Natural killer cell (primary cell): ENCODE results near the gene ZC3H7A. TPM values are rescaled to one million over a fixed set of nuclear protein-coding genes. Genes with fewer than 3 reads are reported as not detected.
A peak's percentile ranks its signal among the peaks of the same experiment; 100 is the strongest.

Experiments used
- ATAC-seq, 3 donors: fragments of 150-1000 bp in 2 of 3; fragments of 200-7000 bp in 1 of 3; cut with Tn5 transposase; 1 replicate in 1 of 3; 2 replicates in 2 of 3; pipeline ENCODE4 v1.10.0; 2021; ENCODE audit warnings: mild to moderate bottlenecking in 2 of 3, moderate library complexity in 2 of 3
- DNase-seq, 2 donors: peaks; one replicate each; pipeline versions ENCODE4 v3.0.0 to v3.0.0-alpha.2; 2013 to 2021; ENCODE audit warnings: mixed read lengths in 1 of 2
- H3K27ac ChIP-seq: one replicate; pipeline ENCODE4 v1.5.1; 2013; ENCODE audit warnings: mild to moderate bottlenecking, low read length
- H3K27me3 ChIP-seq: one replicate; pipeline ENCODE4 v1.6.1; 2013; ENCODE audit warnings: low read length; ENCODE audit not compliant: control insufficient read depth, insufficient read depth
- H3K36me3 ChIP-seq: one replicate; pipeline ENCODE4 v1.6.1; 2013; ENCODE audit warnings: low read length; ENCODE audit not compliant: control insufficient read depth, insufficient read depth
- H3K4me1 ChIP-seq: one replicate; pipeline ENCODE4 v1.6.1; 2013; ENCODE audit warnings: low read length; ENCODE audit not compliant: control insufficient read depth, insufficient read depth
- H3K4me3 ChIP-seq: one replicate; pipeline ENCODE4 v1.5.1; 2013; ENCODE audit warnings: low read length
- H3K9me3 ChIP-seq: one replicate; pipeline ENCODE4 v1.6.1; 2013; ENCODE audit warnings: low read length; ENCODE audit not compliant: control insufficient read depth, insufficient read depth
- H3K27ac Mint-ChIP-seq, 2 donors: one replicate each; pipeline ENCODE4 v1.8.0; 2022; ENCODE audit warnings: mild to moderate bottlenecking in 2 of 2, mixed read lengths in 2 of 2, moderate library complexity in 1 of 2
- H3K27me3 Mint-ChIP-seq, 2 donors: one replicate each; pipeline ENCODE4 v1.8.0; 2022; ENCODE audit warnings: low read depth in 2 of 2, mixed read lengths in 2 of 2
- H3K36me3 Mint-ChIP-seq: one replicate; pipeline ENCODE4 v1.8.0; 2022; ENCODE audit warnings: mixed read lengths
- H3K4me1 Mint-ChIP-seq, 2 donors: one replicate each; pipeline ENCODE4 v1.8.0; 2022; ENCODE audit warnings: mixed read lengths in 2 of 2
- H3K4me3 Mint-ChIP-seq: one replicate; pipeline ENCODE4 v1.8.0; 2022; ENCODE audit warnings: mild to moderate bottlenecking, moderate library complexity, mixed read lengths
- H3K9me3 Mint-ChIP-seq, 2 donors: one replicate each; pipeline ENCODE4 v1.8.0; 2022; ENCODE audit warnings: mixed read lengths in 2 of 2
- WGBS: methylation state at CpG from one replicate; pipeline ENCODE4 v1.1.7; 2013; ENCODE audit warnings: missing lambda C conversion rate; ENCODE audit not compliant: insufficient coverage; 5-methylcytosine and 5-hydroxymethylcytosine counted together
- intact Hi-C: fragments of 100-400 bp; cut with micrococcal nuclease; formaldehyde crosslinking; loops from one replicate; pipeline ENCODE4 v1.14.2; 2022
- total RNA-seq, 4 donors: library from RNA; stranded (reverse); fragments of 120-200 nt in 1 of 4; gene quantifications; one replicate each; pipeline versions ENCODE4 v1.2.3 to v1.2.4, GENCODE V29; 2013 to 2022
- TF ChIP-seq, protein P1 (sequence below): fragments of 200-600 bp; IDR thresholded peaks from one replicate; pipeline ENCODE4 v1.8.0; 2022; ENCODE audit warnings: antibody characterized with exemption

ZC3H7A gene
- total RNA-seq, 3 donors from 2014 or later (not counting 1 experiment from before 2014, with no cell fraction given) = 80.6 to 91.8 (median 84.6) TPM

DNA sequence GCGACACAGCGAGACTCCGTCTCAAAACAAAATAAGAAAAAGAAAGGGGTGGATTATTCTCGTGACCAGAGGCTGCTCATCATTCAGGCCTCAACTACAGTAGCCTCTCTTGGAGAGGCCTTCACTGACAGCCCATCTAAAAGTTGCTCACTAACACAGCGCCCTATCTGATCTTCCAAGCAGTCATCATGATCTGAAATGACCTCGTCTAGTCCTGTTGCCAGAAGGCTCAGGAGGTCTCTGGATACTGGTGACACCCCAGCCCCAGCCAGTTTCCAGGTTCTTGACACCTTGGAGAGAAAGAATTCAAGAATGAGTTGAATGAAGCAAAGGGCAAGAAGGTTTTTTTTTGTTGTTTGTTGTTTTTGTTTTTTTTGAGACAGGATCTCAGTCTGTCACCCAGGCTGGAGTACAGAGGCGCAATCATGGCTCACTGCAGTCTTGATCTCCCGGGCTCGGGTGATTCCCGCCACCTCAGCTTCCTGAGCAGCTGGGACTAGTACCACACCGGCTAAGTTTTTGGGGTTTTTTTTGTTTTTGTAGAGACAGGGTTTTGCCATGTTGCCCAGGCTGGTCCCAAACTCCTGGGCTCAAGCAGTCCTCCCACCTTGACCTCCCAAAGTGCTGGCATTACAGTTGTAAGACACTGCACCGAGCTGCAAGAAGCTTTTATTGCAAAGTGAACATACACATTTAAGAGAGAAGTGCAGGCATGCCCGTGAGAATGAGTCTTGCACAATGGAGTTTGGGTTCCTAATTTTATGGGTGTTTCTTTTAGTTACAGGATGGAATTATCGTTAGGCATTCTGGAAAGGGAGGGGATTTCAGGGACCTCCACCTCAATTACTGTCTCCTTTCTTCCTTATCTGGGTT lies 2.7 kb upstream of the ZC3H7A start:
- H3K9me3 Mint-ChIP-seq = no peaks in the 10 kb centered on the region
- H3K36me3 ChIP-seq = no peaks in the 10 kb centered on the region
- no peaks in the 10 kb centered on the region for H3K9me3 ChIP-seq
- H3K27me3 ChIP-seq = no peaks in the 10 kb centered on the region
- H3K4me1 Mint-ChIP-seq = peaks cover 36 to 42% of the 10 kb centered on the region in 2 donors
- H3K36me3 Mint-ChIP-seq = no peaks in the 10 kb centered on the region
- intact Hi-C loops = no loop called here
- WGBS = 62% methylated on average over 14 of the region's 14 CpGs
- H3K27me3 Mint-ChIP-seq = no peaks in the 10 kb centered on the region
- no peak for ATAC-seq
- TF ChIP-seq, protein P1, sequence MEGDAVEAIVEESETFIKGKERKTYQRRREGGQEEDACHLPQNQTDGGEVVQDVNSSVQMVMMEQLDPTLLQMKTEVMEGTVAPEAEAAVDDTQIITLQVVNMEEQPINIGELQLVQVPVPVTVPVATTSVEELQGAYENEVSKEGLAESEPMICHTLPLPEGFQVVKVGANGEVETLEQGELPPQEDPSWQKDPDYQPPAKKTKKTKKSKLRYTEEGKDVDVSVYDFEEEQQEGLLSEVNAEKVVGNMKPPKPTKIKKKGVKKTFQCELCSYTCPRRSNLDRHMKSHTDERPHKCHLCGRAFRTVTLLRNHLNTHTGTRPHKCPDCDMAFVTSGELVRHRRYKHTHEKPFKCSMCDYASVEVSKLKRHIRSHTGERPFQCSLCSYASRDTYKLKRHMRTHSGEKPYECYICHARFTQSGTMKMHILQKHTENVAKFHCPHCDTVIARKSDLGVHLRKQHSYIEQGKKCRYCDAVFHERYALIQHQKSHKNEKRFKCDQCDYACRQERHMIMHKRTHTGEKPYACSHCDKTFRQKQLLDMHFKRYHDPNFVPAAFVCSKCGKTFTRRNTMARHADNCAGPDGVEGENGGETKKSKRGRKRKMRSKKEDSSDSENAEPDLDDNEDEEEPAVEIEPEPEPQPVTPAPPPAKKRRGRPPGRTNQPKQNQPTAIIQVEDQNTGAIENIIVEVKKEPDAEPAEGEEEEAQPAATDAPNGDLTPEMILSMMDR = no peak
- H3K27ac Mint-ChIP-seq = peak overlapping the region; percentile 69 to 98
- no peak overlapping the region for H3K4me3 ChIP-seq
- peaks cover 38% of the 10 kb centered on the region for H3K4me1 ChIP-seq
- peak overlapping the region; percentile 42 for H3K4me3 Mint-ChIP-seq
- peak in 1 of 2 donors; percentile 73 for DNase-seq
- no peak overlapping the region for H3K27ac ChIP-seq

DNA sequence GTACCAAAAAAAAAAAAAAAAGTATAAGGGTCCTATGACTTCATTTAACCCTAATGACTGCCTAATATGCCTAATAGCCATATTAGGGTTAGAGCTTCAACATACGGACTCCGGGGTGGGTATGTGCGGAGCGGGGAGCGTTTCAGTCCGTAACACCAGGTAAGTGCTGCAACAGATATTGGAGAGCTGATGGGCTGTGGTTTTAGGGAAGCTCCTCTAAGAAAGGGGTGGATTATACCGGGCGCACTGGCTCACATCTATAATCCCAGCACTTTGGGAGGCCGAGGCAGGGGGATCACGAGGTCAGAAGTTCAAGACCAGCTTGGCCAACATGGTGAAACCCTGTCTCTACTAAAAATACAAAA lies 1.9 kb upstream of the ZC3H7A start:
- TF ChIP-seq, protein P1 = no peak
- 95% methylated on average over 10 of the region's 10 CpGs for WGBS
- no peaks in the 10 kb centered on the region for H3K27me3 Mint-ChIP-seq
- H3K27ac ChIP-seq = peak overlapping the region; percentile 93
- peaks cover 43 to 50% of the 10 kb centered on the region in 2 donors for H3K4me1 Mint-ChIP-seq
- H3K9me3 ChIP-seq = no peaks in the 10 kb centered on the region
- H3K9me3 Mint-ChIP-seq = no peaks in the 10 kb centered on the region
- no peaks in the 10 kb centered on the region for H3K36me3 ChIP-seq
- ATAC-seq = no peak
- DNase-seq = no peak
- H3K36me3 Mint-ChIP-seq = no peaks in the 10 kb centered on the region
- intact Hi-C loops = no loop called here
- H3K27me3 ChIP-seq = no peaks in the 10 kb centered on the region
- H3K4me3 ChIP-seq = no peak overlapping the region
- H3K27ac Mint-ChIP-seq = peak overlapping the region; percentile 96 to 98
- no peak overlapping the region for H3K4me3 Mint-ChIP-seq
- peaks cover 38% of the 10 kb centered on the region for H3K4me1 ChIP-seq

DNA sequence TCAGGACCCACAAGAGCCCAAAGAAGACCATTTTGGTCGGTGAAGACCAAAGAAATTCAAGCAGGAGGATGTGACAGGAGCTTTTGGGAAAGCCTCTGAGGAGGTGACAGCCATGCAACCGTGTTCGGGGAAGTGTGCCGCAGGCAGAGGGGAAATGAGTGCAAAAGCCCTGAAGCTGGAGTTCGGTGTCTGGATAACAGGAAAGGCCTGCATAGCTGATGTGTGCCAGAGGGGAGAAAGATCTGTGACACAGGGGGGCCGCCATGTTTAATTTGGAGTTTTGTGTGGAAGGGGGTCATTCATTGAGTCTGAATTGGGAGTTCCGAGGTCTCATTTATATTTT lies 870 bp upstream of the ZC3H7A start:
- peak overlapping the region; percentile 96 to 98 for H3K27ac Mint-ChIP-seq
- 2% methylated on average over 6 of the region's 7 CpGs for WGBS
- ATAC-seq = no peak
- DNase-seq = peak in 1 of 2 donors; percentile 52
- no peaks in the 10 kb centered on the region for H3K9me3 ChIP-seq
- H3K36me3 Mint-ChIP-seq = no peaks in the 10 kb centered on the region
- H3K36me3 ChIP-seq = no peaks in the 10 kb centered on the region
- peaks cover 38% of the 10 kb centered on the region for H3K4me1 ChIP-seq
- peak overlapping the region; percentile 68 for H3K4me3 ChIP-seq
- peak overlapping the region; percentile 94 for H3K4me3 Mint-ChIP-seq
- H3K27ac ChIP-seq = peak overlapping the region; percentile 93
- TF ChIP-seq, protein P1 = no peak
- H3K9me3 Mint-ChIP-seq = no peaks in the 10 kb centered on the region
- H3K27me3 ChIP-seq = no peaks in the 10 kb centered on the region
- intact Hi-C loops = loop anchor here (1.0 kb wide), 2 partner anchors 15 to 56 kb away; partner anchors contain the start of gene TXNDC11
- no peaks in the 10 kb centered on the region for H3K27me3 Mint-ChIP-seq
- H3K4me1 Mint-ChIP-seq = peaks cover 49 to 54% of the 10 kb centered on the region in 2 donors
